Activated naive CD8-positive, alpha-beta T cell treated with anti-CD3 and anti-CD28 coated beads for 36 hours (primary cell): ENCODE measurements around the gene RNF157. TPM values are rescaled to one million over a fixed set of nuclear protein-coding genes. Genes with fewer than 3 reads are reported as not detected.
A peak's percentile ranks its signal among the peaks of the same experiment; 100 is the strongest.

Experiments
- DNase-seq: peaks from one replicate; pipeline ENCODE4 v3.0.0; 2021
- H3K27ac Mint-ChIP-seq: one replicate; pipeline ENCODE4 v1.8.0; 2022; ENCODE audit warnings: mild to moderate bottlenecking, moderate library complexity, mixed read lengths
- H3K27me3 Mint-ChIP-seq: one replicate; pipeline ENCODE4 v1.8.0; 2022; ENCODE audit warnings: mild to moderate bottlenecking, mixed read lengths
- H3K36me3 Mint-ChIP-seq: one replicate; pipeline ENCODE4 v1.8.0; 2021; ENCODE audit warnings: mild to moderate bottlenecking, mixed read lengths
- H3K4me1 Mint-ChIP-seq: one replicate; pipeline ENCODE4 v1.8.0; 2021; ENCODE audit warnings: mixed read lengths
- H3K4me3 Mint-ChIP-seq: one replicate; pipeline ENCODE4 v1.8.0; 2022; ENCODE audit warnings: mild to moderate bottlenecking, moderate library complexity, mixed read lengths
- H3K9me3 Mint-ChIP-seq: one replicate; pipeline ENCODE4 v1.8.0; 2022; ENCODE audit warnings: mixed read lengths
- total RNA-seq, 2 experiments: library from RNA; stranded (reverse); gene quantifications; one replicate each; pipeline ENCODE4 v1.2.3, GENCODE V29; 2021

RNF157 gene
- total RNA-seq, 2 experiments from 2014 or later: 30.4 to 34.7 TPM

DNA sequence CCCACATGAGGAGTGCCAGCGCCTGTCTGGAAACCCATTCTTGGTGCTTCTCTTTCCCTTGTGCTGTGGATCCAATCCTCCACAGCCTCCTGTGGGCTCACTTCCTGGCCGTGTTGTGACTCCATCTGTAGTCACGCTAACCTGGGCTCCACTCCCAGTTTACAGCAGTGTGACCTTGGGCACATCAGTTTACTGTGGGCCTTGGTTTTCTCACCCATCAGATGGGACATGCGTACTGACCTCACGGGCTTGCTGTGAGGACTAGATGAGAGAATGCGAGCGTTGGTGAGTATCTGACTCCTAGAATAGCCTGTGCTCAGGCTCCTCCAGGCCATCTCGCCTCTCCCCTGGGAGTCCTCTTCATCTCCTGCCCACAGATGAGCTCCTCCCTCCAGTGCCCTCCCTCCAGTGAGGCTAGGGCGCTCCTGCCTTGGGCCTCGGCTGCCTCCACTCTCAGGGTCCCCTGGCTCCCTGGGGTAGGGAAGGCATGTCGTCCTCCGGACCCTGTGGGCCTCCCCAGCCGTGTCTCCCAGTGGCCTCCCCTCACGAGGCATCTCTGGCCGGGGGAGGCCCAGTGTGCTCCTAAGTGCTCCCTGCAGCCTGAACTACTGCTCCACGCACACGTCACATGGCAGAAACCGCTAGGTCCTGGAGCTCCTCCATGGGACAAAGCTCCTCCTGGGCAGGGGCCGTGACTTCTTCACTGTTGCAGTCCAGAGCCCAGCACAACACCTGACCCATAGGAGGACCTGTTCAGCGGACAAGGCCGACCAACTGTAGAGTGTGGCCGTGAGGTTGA lies 94.0 kb downstream of the RNF157 start:
- DNase-seq: no peak
- Mint-ChIP-seq H3K9me3 (no peaks in the 10 kb centered on the region), H3K27ac (peak overlapping the region; percentile 93), H3K4me1 (peaks cover 64% of the 10 kb centered on the region), H3K36me3 (peaks cover 28% of the 10 kb centered on the region), H3K27me3 (no peaks in the 10 kb centered on the region), H3K4me3 (peak overlapping the region; percentile 61)

DNA sequence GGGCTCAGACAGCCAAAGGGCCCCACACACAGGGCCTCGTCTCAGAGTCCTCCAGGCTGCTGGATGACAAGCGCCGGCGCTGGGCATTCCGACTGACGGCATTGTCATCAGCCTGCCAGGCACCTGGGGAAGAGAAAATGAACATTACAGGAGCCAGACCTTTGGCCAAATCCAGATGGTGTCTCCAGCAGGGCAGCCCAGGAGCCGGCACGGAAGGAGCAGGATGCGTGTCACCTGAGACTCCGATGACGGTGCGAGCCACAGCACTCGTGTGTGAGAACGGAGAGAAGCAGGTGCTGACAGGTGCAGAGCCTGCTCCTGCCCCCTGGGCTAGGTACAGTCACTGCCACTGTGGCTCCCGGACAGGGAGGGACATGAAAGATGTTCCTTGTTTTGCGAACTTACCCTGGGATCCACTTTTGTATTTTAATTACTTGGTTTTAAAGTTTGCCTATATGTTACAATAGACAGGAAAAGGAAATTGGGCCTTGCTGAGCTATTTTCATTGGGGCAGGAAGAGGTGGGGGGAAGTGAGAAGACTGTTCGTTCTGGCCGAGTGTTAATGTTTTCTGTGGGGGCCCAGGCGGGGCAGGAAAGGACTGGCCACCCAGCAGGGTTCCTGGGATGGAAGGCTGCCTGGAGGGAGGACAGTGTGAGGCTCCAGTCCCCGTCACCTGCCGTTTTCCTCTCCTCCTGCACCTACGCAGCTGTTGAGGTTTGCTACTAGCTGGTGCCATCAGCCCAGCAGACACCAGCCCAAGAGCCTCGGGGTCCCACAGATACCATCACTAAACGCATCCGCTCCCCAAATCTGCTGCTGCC lies 94.9 kb downstream of the RNF157 start:
- DNase-seq: peak; percentile 58
- Mint-ChIP-seq H3K27me3 (no peaks in the 10 kb centered on the region), H3K36me3 (peaks cover 22% of the 10 kb centered on the region), H3K4me3 (peak overlapping the region; percentile 61), H3K9me3 (no peaks in the 10 kb centered on the region), H3K27ac (peak overlapping the region; percentile 93), H3K4me1 (peaks cover 63% of the 10 kb centered on the region)

DNA sequence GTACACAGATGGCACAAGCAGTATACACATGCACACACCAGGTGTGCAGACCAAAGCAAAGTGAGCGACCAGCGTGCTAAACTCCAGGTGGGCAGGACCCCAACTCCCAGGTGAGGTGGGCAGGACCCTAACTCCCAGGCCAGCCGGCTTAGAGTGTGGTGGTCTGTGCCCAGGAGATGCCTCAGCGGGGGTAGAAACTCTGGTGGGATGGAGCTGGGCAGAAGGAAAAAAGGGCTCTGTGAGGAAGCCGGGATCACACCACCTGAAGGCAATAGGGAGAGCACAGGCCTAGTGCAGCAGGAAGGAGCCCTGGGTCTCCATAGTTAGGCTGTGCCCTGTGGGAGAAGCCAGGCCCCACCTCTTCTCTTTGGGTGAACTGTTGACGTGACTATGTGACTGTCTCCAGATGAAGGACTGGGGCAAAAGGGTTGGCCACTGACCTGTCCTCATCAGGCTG lies 97.7 kb downstream of the RNF157 start:
- no peaks in the 10 kb centered on the region for H3K9me3 Mint-ChIP-seq
- H3K27ac Mint-ChIP-seq: peak overlapping the region; percentile 93
- H3K36me3 Mint-ChIP-seq: peaks cover 19% of the 10 kb centered on the region
- H3K4me3 Mint-ChIP-seq: peak overlapping the region; percentile 11
- peaks cover 67% of the 10 kb centered on the region for H3K4me1 Mint-ChIP-seq
- no peak for DNase-seq
- no peaks in the 10 kb centered on the region for H3K27me3 Mint-ChIP-seq

DNA sequence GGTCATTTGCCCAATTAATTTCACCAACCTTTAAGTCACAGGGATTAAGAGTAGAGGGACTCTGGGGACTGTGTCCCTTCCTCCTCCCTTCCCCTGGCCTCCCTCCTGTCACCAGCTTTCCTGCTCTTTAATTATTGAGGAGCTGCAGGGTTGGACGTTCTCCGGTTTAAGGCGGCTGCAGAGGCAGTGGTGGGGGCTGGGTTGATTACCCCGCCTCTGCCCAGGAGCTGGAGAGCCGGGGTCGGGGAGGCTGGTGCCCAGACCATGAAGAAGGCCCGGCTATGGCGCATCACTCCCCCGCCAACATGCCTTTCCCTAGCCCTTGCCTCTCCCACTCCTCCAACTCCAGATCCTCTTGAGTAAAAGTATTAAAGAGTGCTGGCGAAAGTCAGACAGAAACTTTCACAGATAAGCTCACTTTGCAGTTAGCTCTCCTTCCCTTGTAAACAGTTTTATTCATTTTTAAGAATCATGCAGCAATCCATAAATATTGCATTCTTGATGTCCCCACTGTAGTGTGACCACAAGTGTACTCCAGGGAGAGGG lies 98.2 kb downstream of the RNF157 start:
- Mint-ChIP-seq H3K27me3 (no peaks in the 10 kb centered on the region), H3K36me3 (peaks cover 14% of the 10 kb centered on the region), H3K4me3 (peak overlapping the region; percentile 71), H3K4me1 (peaks cover 63% of the 10 kb centered on the region), H3K27ac (peak overlapping the region; percentile 93), H3K9me3 (no peaks in the 10 kb centered on the region)
- DNase-seq: no peak

DNA sequence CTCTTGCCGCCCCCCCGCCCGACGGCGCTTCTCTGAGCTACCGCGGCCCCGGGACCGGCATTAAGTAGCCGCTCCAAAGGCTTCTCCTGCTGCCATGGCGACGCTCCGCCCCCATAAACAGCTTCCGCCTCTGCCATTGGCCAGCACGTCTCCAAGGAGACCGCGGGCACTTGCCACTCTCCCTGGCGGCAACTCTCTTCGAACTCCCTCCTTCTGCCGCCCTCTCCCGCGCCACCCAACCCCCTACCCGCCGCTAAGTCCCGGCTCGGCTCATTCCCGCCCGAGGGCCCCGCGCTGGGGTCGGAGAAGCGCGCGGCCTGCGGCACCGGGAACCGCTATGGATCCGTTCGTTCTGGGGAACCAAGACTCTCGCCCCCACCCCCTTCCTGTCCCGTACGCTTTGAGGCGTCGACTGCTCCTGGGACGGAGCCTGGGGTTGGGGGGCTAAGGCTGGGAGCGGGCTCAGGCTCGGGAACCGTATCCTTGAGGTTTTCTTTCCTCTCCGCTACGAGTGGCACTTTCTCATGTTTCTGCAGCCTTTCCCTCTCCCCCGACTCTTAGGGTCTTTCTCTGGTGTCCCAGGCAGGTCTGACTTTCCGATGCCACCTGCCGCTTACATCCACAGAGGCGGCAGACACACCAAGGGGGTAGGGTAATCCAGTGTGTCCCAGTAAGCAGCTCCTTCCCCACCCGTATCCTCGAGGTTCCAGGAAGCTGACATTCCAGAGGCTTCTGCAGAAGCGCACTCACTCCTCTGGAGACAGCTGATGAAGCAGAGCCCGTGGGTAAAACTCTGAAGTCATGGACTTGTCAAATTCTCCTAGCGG lies 98.9 kb downstream of the RNF157 start, which contains the start of gene FOXJ1:
Gene FOXJ1 (minus strand): TSS at position 34 of the 827 bp plus-strand sequence. CDS start 850 bp downstream, outside the sequence.
- Mint-ChIP-seq H3K4me1 (peaks cover 63% of the 10 kb centered on the region), H3K27me3 (no peaks in the 10 kb centered on the region), H3K9me3 (no peaks in the 10 kb centered on the region), H3K27ac (peak within 1 kb of the TSS; percentile 36), H3K36me3 (peaks cover 8% of the 10 kb centered on the region), H3K4me3 (peak within 1 kb of the TSS; percentile 71)
- peak; percentile 92 for DNase-seq

DNA sequence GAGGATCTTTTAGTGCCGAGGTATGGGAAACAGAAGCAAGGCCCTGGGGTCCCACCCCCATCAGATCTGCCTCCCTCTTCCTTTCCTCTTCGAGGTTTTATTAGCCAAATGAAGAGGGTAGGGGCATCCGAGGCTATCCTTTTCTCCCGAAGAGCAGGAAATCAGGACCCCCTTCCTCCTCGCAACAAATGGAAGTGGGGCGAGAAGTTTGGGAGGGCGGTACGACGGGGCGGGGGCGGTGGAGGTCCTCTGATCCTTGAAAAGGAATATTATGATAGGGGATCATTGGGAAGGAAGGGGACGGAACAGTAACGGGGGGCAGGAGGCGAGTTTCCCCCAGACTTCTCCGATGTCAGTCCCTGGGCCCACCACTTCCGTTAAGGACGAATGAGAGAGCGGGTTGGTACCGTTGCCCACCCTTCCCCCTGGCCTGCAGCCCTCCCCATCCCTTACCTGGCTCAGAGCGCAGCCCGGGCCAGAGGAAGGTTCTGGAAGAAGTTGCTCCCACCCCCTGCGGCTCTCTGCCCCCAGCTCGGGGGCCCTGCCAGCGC lies 99.6 kb downstream of the RNF157 start:
- H3K4me1 Mint-ChIP-seq: peaks cover 60% of the 10 kb centered on the region
- H3K4me3 Mint-ChIP-seq: peak overlapping the region; percentile 71
- H3K36me3 Mint-ChIP-seq: peaks cover 3% of the 10 kb centered on the region
- no peak for DNase-seq
- no peaks in the 10 kb centered on the region for H3K9me3 Mint-ChIP-seq
- H3K27ac Mint-ChIP-seq: peak overlapping the region; percentile 34
- no peaks in the 10 kb centered on the region for H3K27me3 Mint-ChIP-seq

DNA sequence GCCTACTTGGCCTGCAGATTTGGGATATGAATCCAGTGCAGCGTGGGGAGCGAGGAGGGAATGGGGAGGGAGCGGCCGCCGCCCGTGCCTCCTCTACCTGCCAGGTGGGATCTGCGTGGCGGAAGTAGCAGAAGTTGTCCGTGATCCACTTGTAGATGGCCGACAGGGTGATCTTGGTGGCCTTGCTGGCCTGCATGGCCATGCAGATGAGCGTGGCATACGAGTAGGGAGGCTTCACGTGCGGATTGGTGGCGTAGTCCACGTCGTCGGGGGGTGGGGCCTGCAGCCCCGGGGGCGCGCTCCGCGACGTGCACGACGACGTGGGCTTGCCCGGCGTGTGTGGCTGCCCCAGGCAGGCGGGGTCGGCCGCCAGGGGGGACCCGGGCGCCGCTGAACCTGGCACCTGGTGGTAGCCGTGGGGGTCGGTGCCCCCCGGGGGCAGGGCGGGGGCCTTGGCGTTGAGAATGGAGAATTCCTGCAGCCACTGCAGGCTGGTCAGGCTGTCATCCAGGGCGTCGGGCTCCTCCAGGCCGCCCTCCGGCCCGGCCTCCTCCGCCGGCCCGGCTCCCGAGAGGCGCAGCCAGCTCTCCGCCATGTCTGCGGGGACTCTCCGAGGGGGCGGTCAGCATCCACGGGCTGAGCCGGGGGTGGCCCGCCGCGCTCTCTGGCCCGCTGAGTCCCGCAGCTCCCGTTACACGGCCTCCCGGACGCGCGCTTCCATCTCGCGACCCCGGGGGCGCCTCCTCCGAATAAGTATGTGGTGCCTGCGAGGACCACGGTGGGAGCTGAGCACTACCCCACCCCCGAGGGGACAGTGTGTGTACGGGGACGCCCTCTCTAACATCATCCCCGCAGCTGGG lies 100.3 kb downstream of the RNF157 start:
- no peaks in the 10 kb centered on the region for H3K27me3 Mint-ChIP-seq
- H3K36me3 Mint-ChIP-seq: no peaks in the 10 kb centered on the region
- DNase-seq: peak; percentile 78
- H3K4me1 Mint-ChIP-seq: peaks cover 59% of the 10 kb centered on the region
- peak overlapping the region; percentile 77 for H3K4me3 Mint-ChIP-seq
- peak overlapping the region; percentile 64 for H3K27ac Mint-ChIP-seq
- H3K9me3 Mint-ChIP-seq: no peaks in the 10 kb centered on the region

DNA sequence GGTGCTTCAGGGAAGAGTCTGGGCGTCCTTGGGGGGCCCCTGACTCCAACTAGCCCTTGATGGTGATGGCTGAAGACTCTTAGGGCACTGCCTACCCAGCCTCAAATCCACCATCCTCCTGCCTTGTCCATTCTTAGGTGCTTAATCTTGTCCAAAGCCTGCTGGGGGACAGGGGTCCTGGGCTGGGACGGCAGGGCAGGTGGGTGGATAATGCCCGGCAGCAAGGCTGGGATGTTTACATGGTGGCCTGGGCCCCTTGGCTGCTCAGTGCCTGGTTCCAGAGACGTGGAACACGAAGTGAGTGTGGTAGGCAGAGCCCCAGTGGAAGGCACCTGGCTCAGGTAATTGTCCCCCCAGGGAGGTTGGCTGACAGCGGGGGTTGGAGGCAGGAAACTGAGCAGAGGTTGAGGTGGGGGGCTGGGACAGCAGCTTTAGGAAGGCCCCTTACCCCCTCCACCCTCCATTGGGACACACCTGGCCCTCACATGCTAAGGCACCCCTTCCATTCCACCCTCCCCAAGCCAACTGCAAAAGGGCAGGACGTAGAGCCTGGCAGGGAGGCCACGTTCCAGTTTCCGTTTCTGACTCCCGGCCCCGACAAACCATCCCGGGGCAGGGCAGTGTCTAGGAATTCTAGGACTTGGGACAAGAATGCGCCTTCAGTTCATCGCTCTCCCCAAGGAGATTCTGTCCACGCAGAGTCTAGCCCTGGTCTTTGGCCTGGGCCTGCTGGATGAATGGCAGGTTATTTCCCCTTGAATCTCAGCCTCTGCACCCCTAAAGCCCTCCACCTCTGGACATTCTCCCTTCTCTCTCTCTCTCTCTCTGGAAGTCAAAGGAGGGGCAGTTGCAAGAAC lies 101.2 kb downstream of the RNF157 start:
- peak overlapping the region; percentile 64 for H3K27ac Mint-ChIP-seq
- peak overlapping the region; percentile 77 for H3K4me3 Mint-ChIP-seq
- no peaks in the 10 kb centered on the region for H3K9me3 Mint-ChIP-seq
- H3K36me3 Mint-ChIP-seq: no peaks in the 10 kb centered on the region
- H3K27me3 Mint-ChIP-seq: no peaks in the 10 kb centered on the region
- DNase-seq: no peak
- peaks cover 57% of the 10 kb centered on the region for H3K4me1 Mint-ChIP-seq

DNA sequence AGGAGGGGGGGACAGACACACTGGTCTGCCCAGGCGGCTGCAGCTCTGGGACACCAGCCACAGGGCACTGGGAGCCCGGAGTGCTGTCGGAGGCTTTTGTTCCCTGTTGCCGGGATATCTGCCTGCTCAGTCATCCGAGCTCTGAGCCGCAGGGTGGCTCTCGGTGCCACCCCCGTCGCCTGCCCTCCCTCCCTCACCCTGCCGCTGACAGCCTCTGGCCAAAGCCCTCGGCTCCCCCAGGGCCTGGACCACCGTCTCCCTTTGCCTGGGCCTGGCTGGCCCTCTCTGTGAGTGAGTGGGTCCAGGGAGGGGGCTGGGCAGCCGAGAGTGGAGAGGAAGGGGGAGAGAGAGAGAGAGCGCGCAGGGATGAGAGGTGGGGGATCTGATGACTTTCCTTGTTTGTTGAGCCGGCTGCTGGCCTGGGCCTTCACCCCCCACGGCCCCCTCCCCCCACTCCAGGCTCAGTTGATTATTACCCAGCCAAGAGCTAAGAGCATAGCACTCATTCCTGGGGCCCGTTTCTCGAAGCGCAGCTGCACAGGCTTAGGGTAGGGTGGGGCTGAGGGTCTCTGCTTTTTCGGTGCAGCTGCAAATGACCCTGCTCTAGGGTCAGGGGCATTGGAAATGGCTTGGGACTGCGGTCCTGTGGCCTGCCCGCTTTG lies 101.9 kb downstream of the RNF157 start:
- Mint-ChIP-seq H3K36me3 (no peaks in the 10 kb centered on the region), H3K27ac (no peak overlapping the region), H3K4me1 (peaks cover 56% of the 10 kb centered on the region), H3K9me3 (no peaks in the 10 kb centered on the region), H3K27me3 (no peaks in the 10 kb centered on the region), H3K4me3 (peak overlapping the region; percentile 48)
- DNase-seq: no peak

DNA sequence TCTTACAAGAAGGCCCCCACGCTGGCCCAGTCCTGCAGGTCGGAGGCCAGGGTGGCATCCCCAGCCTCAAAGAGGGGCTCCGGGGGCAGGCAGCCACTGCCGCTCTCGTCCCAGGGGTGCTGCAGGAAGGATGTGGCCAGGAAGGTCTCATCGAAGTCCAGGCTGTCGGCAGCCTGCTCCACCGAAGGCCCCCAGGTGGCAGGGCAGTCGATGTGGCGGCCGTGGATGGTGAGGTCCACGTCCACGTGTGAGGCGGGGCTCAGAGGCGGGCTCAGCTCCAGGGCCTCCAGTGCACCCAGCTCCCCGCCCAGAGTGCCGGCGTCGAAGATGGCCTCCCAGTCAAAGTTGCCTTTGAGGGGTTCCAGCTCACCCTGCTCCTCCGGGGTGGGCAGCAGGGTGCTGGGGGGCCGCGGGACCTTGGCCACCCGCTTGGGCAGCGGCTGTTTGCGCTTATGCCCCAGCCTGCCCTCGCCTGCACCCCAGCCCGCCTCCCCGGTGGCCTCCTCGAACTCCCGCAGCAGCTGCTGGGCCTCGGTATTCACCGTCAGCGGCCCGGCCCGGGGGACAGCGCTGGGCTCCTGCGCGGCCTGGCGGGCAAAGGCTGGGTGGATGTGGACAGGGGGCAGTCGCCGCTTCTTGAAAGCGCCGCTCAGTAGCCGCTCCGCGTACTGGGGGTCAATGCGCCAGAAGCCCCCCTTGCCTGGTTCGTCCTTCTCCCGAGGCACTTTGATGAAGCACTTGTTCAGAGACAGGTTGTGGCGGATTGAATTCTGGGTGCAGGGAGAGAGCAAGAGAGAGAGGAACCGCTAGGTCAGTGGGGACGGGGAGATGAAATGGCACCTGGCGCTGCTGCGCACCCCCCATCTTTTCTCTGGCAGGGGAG lies 102.7 kb downstream of the RNF157 start:
- H3K36me3 Mint-ChIP-seq: no peaks in the 10 kb centered on the region
- H3K4me1 Mint-ChIP-seq: peaks cover 51% of the 10 kb centered on the region
- H3K27me3 Mint-ChIP-seq: no peaks in the 10 kb centered on the region
- H3K27ac Mint-ChIP-seq: no peak overlapping the region
- H3K4me3 Mint-ChIP-seq: no peak overlapping the region
- H3K9me3 Mint-ChIP-seq: no peaks in the 10 kb centered on the region
- no peak for DNase-seq

DNA sequence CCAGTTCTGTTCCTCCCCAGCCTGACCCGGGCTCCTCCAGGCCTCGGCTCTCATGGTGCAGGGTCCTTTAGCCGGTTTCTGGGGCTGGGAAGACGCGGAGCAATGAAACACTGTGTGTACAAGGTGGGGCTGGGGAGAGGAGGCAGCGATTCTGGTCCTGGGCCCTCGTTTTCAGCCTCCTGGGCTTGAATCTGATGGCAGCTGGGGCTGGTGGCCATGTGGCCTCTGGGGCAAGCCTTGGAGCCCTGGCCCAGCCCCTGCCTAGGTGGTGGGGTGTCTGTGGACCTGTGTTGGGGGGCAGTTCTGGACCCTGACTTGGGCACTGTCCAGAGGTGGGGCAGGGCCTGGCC lies 103.3 kb downstream of the RNF157 start:
- no peak for DNase-seq
- Mint-ChIP-seq H3K36me3 (no peaks in the 10 kb centered on the region), H3K9me3 (no peaks in the 10 kb centered on the region), H3K27me3 (no peaks in the 10 kb centered on the region), H3K27ac (peak overlapping the region; percentile 25), H3K4me1 (peaks cover 45% of the 10 kb centered on the region), H3K4me3 (peak overlapping the region; percentile 29)
